GM18909 (cell line): ENCODE data around the gene CCM2.

ENCODE experiments used
- ATAC-seq: cut with Tn5 transposase; IDR thresholded peaks from one replicate; pipeline ENCODE4 v1.9.1; 2021; ENCODE audit warnings: mild to moderate bottlenecking; ENCODE audit not compliant: unreplicated experiment, poor library complexity

The CCM2 gene

DNA sequence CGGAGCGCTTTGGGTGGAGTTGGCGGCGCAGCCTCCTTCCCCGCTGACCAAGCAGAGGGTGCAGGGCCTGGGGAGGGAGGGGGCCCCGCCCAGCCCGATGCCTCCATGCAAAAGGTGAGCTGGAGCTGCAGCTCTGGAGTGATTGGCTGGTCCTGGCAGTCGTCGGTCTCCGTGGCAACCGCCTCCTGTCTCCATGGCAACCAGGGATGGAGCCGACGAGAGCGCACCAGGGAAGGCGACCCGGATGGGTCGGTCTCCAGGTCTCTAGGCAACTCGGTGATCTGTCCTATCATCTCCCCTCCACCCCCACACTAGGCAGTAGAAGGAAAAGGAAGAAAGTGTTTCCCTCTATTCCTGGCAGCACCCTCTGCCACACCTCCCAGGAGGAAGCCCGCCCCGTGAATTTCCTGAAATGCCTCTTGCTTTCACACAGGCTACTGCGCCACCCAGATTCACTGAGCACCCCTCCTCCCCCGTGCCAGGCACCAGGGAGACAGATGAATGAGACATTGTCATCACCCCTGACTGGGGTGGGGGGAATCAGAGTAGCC lies 89.4 kb downstream of the CCM2 start:
- no peak for ATAC-seq

DNA sequence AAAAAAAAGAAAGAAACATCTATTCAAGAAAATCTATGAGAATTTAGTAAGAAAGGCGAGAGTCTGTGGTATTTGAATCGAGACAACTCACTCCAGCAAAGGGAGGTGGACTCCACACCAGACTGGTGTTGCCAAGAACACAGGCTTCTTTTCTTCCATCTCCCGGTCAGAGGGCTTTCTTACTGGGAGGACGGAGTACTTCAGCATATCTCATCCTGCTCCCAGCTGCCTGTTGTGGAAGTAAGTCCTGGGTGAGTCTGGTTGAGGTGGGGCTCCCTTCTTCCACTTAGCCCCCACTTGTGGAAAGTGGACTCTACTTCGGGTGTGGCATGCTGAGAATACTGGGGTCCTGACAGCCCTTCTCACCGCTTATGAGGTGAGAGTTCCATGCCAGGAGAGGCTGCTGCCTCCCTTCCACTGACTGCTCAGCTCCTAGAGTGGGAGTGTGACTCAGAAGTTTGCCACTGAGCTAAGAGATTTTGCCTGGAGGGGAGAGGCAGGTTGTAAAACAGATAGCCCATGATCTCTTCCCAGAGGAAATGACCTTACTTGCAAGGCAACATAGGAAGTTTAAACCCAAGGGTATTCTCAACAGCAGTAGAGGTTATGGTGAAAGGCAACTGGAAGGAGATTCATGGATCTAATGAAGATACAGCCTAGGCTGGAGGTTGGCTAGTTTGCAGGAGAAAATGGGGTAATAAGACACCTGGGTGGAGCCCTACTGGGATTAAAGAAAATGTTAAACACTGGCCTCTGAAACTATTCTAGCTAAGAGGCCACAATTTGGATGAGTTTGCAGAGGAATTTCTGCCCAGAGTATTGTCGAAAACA lies 92.3 kb downstream of the CCM2 start:
- ATAC-seq: no peak

DNA sequence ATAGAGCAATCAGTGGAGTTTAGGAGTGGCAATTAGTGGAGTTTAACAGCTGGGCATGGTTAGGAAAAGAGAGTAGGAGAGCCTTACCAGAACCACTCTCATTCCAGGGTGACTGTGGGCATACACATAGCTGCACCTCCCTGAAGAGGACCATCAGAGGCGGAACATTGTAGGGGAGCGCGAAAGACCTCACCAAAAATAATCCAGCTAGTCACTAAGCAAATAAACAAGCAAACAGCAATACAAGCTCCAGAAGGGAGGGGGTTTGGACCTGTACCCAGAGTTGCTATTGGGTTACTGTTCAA lies 92.9 kb downstream of the CCM2 start:
- no peak for ATAC-seq

DNA sequence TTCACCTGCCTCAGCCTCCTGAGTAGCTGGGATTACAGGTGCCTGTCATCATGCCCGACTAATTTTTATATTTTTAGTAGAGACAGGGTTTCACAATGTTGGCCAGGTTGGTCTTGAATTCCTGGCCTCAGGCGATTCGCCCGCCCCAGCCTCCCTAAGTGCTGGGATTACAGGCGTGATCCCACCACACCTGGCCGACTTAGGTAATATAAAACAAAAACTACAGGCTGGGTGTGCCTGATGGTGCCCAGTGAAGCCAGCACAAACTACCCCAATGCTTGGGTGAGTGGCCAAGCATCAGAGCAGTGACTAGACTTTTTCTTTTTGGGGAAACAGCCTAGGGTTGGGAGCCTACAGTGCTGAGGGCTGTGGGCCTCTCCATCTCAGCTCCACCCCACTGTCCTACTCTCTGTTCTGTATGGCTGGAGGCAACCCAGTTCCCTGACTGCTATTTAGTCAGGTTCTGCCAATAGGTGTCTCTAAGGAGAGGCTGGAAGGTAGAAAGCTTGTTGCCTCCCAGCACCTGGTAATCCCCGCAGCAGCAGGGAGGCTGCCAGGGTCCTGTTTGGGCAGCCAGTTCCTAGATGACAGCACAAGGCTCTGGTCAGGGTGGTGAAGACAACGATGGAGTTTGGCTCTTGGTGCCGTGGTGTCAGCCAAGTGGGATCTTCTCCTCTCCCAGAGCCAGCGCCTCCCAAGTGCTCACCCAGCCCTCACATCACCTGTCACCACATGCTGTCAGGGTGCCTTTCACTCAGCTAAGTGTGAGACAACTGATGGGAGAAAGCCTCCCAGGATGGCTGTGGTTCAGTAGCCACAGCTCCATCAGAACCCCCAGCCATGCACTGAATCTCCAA lies 99.2 kb downstream of the CCM2 start:
- ATAC-seq: no peak

DNA sequence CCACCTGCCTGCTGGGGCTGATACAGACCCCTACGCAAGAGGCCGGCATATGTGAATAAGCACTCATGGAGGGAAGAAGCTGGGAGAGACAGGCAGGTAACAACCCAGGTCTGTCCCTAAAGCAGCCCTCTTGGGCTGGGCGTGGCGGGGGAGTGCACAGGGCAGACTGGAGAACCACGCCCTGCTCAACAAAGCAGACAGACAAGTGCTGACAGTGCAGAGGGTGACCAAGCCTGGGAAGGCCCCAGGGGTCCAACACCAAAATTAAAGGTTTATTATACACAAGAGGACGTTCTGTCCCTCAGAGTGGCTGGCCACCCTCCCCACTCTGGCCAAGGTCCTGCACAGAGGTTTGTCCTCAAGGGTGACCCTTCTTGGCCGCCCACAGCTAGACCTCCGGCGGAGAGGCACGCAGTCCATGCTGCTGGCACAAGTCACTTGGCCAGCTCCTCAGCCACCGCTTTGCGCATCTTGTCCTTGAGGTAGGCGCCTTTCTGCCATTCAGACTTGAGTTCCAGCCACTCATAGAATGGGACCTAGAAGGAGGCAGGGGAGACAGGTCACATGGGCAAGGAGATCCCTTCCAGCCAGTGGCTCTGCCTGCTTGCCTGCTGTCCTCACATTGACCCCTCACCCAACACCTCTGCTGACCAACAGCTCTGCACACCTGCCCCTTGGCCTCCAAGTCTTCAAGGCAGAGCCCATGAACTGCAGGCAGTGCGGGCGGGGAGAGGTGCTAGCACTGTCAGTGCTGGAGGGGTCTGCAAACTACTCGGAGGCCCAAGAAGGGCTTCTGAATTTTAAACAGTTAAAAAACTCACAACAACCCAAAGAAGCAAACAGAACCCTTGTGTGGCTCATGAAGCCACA lies 100.1 kb downstream of the CCM2 start:
- no peak for ATAC-seq

DNA sequence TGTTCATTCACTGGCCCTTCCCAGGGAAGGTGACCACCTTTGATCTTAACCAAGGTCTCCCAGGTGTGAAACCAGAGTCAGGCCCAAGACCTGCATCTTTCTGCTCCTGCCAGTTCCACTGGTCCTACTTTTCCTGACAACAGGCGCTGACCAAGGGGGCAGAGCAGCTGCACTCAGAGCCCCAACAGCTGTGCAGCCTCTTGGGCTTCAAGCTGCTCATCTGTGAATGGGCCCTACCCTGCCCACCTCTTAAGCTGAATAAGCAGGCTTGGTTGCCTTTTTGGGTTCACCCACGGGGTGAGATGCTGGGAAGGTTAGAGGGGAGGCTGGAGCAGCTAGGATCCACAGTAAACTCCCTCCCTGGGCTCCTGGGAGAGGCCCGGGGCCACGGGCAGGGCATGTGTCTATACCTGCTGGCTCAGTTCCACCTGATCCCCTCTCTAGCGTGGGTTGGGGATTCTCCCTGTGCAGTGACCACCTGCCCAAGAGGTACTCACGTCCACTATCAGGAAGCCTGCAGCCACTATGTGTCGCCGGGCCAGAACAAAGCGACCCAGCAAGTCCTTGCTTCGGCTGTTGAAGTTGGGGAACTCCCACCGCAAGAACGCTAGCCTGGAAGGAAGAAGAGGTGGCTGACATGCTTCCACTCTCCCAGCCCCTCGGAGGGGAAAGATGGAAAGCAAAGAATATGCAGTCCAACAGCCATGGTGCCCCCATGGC lies 100.9 kb downstream of the CCM2 start:
- ATAC-seq: no peak

DNA sequence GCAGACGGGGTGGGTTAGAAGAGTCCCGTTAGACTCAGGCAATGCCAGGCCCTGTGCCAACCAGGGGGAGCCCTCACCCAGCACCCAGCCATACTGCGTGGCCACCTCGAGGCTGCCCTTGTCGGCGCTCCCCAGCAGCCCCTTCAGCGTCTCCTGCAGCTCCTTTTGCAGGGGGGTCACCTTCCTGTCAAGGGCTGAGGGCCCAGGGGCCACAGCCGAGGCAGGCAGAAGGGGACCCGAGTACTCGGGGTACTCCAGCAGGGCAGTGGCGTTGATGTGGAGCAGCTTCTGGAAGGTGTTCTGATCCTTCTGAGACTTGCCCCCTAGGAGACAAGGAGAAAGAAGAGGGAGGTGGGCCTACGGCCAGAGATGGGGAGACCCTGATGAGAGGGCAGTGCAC lies 101.7 kb downstream of the CCM2 start:
- ATAC-seq: no peak

DNA sequence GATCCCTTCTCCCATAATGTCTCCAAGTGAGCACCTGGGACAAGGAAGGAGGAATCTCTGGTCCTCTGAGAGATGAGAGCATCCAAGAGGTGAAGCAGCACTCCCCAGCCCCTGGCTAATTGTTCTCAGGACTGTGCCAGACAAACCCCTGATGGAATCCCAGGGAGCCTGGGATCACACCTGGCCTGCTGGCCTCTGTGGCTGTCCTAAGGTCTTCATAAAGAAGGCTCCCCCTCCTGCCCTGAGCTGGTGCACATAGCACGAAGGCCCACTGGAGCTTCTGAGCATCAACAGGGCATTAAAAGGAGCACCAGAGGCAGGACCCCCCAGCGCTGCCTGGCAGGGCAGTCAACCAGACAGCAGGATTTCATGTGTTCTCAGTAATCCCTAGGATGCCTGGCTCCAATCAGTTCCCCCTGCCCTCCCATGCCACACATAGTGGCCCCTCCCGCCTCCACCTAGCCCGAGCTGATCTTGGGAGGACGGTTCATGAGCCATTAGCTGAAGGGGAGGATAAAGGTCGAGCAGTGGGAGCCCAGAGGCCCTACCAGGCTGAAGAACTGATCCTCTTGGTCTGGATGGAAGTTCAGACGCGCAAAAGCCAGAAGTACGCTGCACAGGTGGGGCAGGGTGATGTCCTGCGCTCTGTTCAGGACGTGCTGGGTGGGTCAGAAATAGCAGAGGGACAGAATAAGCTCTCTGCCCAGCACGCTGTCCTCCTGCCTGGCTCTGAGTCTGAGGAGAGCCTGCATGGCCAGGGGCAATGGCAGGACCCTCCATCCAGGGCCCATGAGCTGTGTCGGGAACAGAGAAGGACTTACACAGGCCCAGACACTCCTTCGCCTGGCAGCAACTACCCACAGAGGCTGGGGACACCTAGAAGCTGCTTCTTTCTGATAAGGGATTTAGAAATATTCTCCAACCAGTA lies 103.0 kb downstream of the CCM2 start:
- ATAC-seq: no peak

DNA sequence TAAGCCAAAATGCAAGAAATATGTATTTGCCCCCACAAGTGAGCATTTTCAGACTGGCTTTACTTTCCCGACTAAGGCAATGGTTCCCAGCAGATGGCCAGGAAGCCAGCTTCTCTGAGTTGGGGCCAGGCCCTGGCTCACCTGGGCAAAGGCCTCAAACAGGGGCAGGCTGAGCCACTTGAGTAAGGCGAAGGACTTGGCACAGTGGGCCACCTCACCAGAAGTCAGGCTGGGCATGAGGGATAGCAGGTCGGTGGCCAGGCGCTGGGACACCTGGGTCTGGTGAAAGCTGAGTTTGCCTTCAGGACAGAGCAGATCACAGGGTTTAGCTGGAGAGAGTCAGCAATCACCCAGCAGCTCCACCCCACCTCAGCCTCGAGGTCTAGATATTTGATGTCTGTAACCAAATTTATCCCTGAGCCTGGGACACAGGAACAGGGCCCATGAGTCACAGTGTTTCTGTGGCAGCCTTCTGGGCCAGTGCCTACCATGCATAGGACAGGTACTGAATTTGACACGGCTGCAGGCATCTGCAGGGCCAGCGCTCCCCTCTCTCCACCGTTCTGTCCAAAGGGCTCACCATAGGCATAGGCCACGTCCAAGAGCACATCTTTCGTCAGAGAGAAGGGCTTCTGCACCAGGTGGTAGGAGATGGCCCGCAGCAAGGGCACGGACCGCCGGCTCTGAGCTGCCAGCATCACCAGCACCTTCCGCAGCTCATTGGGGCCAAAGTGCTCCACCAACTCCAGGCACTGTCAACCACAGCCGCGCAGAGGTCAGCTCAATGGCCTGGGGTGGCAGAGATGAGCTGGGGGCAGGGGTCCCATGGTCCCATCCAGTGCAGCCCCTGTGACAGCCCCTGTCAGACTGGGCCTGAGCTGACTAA lies 104.2 kb downstream of the CCM2 start:
- no peak for ATAC-seq

DNA sequence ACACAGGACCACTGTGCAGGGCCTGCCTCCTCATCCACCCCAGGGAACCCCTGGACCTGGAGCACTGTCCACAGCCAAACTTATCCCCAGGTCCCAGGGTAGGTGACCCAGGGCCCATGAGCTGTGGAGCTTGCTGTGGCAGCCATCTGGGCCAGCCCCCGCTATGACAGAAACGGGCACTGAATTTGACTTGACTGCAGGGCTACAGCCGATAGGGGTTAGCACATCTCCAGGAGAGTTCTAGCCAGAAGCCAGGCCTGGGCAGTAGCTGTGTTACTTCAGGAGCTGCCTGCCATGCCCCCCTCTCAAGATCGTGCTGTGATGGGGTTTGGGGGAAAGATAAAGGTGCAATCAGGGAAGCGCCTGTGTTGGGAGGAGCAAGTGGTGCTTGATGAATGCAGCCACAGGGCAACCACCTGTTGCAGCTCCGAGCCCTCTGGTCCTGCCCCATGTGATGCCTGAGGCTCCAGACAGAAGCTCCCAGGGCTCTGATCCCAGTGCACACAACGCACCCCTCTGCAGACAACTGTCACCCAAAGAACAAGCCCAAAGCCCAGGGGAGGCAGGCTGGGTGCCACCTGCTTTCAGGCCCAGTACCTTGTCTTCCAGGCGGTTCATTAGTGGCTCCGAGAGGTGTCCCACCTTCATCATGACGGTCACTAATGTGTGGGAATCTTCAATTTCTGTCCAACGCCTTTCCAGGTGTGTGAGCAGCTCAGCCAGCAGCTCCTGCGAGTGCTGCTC lies 105.0 kb downstream of the CCM2 start:
- ATAC-seq: no peak

DNA sequence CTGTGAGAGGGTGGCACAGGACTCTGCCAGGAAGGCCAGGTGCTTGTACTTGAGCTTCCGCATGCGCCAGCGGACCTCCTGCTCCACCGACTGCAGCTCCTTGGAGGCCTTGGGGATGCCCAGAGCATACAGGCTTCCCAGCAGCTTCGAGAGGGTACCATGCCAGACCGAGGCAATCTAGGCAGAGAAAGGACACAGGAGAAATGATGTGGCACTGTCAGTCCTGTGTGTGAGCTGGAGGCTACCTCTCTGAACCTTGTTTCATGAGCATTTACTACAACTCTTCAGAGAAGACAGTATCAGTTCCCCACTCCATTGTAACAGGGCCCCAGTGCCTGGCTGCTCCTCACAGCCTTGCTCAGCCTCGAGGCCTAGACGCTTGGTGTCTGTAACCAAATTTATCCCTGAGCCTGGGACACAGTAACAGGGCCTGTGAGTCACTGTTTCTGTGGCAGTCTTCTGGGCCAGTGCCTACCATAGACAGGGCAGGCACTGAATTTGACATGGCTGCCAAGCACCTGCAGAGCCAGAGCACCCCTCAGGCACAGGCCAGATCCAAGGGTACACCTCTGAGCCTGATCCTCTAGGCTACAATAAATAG lies 105.7 kb downstream of the CCM2 start:
- no peak for ATAC-seq

DNA sequence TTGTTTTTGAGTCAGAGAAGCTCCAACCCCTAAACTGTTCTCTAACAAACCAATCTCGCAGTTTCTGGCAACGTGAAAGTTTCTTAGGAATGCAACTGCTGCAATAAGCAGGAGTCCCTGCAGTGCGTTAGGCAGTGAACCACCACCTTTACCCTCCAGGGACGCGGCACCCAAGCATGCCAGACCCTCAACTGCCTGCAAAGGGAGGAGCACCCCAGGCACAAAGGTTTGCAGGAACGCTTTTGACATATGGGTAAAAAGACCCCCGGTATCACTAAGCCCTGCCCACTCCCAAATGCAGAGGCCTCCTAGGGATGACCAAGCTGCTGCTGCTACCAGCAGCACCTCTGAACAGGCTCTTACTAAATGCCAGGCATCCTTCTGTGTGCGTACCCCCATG lies 106.8 kb downstream of the CCM2 start:
- ATAC-seq: no peak

DNA sequence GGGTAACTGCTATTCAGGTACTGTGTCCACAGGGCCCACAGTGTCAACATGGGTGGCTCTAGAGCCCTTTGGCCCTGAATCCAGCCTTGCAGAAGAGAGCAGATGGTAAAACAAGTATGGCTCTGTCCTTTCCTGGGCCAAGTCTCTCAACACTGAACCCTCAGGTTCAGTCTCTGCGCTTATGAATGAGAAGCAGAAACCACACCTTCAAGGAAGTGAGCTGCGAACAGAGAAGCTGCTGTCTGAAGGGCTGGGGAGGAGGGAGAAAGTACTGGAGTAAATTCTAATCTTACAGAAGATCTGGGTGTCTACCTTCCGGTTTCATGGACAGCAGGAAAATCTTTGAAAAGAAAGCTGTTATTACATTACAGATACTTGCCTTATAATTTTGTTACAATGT lies 107.4 kb downstream of the CCM2 start:
- no peak for ATAC-seq

DNA sequence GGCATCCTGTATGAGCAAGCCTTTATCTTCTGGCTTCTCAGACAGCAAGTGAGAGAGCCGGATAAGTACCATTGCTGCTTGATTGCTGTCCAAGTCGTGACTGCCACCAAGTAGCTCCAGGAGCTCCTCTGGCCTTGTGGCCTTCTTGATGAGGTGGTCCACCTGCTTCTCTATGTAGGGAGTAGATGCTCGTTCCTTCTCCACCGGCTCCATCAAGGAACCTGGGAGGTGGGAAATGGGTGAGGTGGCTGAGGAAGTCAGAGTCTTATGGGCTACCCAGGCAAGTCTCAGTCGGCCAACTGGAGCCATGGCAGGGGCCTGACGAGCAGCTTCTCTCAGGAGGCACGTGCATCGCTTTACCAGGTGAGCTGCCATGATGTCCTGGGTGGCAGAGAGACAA lies 108.9 kb downstream of the CCM2 start:
- no peak for ATAC-seq

DNA sequence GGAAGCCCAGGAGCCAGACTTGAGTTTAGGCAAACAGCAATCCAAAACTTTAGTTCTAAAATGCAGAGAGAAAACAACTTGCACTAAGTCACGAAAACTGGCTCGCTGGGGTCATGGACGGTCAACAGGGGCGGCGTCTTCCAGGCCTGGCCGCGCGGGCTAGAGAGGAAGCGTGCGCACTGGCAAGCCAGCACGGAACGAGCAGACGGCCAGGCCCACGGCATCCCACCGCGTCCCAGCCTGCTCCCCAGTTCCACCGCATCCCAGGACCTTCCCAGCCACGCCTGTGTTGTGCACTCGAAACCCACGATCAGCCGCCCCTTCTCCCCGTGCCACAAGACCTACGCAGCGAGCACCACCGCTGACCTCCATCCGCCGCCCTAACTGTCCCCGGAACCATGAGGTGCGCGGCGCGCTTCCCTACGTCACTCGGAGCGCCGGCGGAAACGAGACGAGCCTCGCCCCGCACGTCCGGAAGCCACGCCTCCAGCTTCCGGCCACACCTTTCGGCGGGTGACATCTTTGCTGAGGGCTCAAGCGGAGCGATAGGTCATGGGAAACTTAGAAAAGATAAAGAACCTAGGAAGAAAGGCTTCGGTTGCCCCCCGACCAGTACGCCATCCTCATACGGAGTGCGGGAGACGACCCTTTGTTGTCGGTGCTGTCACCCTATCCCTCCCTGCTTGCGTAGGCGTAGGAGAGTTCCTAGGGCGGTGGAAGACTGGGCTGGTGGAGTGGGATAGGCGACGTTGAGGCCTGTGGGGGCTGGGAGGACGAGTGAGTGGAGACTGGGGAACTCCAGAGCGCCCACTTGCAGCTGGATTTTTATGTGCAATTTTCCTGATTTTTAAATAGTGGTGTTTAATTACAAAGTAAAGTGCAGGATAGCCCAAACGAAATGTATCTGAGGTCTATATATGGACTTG lies 111.6 kb downstream of the CCM2 start, which contains the start of gene TBRG4:
Gene TBRG4, minus strand, starts transcription at position 400 of the 926 bp plus-strand sequence. CDS start 2,460 bp downstream, outside the sequence.
- ATAC-seq: peak; percentile 96

DNA sequence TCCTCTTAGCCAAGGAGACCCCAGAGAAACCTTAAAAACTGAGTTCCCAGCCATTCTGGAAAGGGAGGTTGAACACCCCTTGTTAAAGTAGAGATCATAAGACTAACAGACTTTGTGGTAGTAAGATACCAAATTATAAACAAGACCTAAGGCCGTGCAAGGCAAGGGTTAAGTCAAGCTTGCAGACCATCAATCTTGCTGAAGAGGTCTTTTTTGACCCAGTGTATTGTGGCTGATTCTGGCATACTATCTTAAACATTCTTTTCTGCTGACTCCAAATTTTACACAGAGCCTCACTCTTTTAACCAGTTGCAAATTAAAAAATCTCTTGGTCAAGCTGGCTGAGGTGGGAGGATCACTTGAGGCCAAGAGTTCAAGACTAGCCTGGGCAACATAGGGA lies 112.6 kb downstream of the CCM2 start:
- no peak for ATAC-seq
